Keratinocyte (primary cell): ENCODE data around the gene MAPK12.

Experiments
- CTCF ChIP-seq, 3 experiments: IDR thresholded peaks in 1 of 3; conservative IDR thresholded peaks in 1 of 3; optimal IDR thresholded peaks in 1 of 3; 2 replicates in 2 of 3; 3 replicates in 1 of 3; pipeline versions ENCODE3 to v1.5.1; 2011; ENCODE audit warnings: low read length in 3 of 3, mild to moderate bottlenecking in 3 of 3, moderate library complexity in 2 of 3, control low read depth in 1 of 3, inconsistent platforms in 1 of 3; ENCODE audit not compliant: insufficient read depth in 2 of 3; ENCODE audit errors: extremely low read depth in 1 of 3
- EZH2 ChIP-seq: IDR thresholded peaks from one replicate; pipeline ENCODE4 v1.6.1; 2012; ENCODE audit warnings: inconsistent platforms, mild to moderate bottlenecking, low read length, moderate library complexity

- TF ChIP-seq CTCF (optimal IDR thresholded peaks at IDR 0.05 in 1 of 3, IDR thresholded peaks at IDR 0.05 in 1 of 3, conservative IDR thresholded peaks at IDR 0.05 in 1 of 3; ENCODE audit: extremely low read depth in 1 of 3, insufficient read depth in 2 of 3, low read length in 3 of 3) = no peak
- TF ChIP-seq EZH2 = no peak
These were observed 18.7 kb upstream of the MAPK12 start for GRCh38 chr22:50280022-50280707.
